Measurements from ENCODE around the gene FBLN7.

The FBLN7 gene

GRCh38 chr2:112156152-112156986 lies 18.2 kb downstream of the FBLN7 start:
- peak; percentile 56 for DNase-seq

DNA sequence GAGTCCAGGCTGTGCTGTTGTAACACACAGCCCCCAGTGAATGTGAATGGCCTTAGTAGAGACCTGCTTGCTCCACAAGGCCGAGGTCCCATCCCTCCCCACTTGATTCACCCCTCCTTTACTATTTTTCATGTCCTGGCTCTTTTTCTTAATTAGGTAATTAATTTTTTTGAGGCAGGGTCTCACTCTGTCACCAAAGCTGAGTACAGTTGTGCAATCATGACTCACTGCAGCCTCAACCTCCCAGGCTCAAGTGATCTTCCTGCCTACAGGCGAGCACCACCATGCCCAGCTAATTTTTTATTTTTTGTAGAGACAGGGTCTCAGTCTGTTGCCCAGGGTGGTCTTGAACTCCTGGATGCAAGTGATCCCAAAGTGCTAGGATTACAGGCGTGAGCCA lies 19.3 kb downstream of the FBLN7 start:
- no peak for DNase-seq

GRCh38 chr2:112159454-112159921 lies 21.3 kb downstream of the FBLN7 start:
- DNase-seq = no peak

DNA sequence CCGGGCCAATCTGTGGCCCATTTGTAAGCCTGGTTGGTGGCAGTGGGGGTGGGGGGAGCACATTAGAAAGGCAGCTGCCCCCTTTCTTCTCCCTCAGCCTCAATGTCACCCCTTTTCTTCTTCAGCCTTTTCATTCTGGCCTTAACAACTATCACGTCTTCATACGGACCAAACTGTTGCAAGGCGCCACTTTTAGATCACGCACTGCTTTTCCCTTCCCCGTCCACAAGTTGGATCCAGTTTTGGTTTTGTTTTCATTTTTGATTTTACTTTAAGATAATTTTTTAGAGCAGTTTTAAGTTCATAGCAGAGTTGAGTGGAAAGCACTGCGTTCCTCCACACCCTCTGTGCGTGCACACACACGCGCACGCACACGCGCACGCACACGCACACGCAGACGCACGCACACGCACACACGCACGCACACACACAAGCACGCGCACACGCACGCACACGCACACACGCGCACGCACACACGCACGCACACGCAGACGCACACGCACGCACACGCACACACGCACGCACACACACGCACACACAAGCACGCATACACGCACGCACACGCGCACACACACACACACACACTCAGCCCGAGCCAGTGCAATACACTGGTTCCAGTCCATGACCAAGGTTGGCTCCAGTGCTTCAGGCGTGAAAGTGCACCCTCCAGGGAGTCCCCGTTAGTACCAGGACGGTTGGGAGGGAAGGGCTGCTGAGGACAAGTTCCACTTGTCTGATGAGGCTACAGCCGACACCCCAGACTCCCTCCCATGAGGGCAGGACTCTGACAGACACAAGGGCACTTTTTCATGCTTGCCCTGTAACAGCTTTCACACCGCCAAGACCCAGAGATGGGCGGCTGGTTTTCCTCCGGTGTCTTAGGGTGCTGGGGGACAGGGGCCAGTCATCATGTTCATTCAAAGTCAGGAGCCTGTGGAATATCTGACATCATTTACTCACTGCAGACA lies 22.4 kb downstream of the FBLN7 start:
- DNase-seq = no peak

GRCh38 chr2:112161431-112162145 lies 23.4 kb downstream of the FBLN7 start:
- DNase-seq = no peak

- DNase-seq = no peak
Observed at GRCh38 chr2:112162341-112162740, 24.2 kb downstream of the FBLN7 start.

DNA sequence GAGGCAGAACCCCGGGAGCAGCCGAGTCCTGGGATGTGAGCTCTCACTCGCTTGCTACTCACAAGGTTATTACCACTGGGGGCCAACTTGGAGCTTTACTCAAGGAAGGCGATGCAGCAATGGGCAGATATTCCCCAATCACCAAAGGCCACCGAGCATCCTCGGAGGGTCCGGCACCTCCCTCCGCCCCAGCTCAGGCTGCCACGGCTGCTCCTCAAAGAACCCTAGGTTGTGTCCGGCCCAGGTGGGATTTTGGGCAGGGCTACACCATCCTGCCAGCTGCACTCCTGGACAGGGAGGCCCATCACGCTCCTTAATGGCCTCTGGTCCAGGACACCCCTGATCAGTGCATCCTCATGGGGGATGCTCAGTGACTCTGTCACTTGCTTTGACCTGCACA lies 24.8 kb downstream of the FBLN7 start:
- DNase-seq = no peak

- no peak for DNase-seq
Observed at GRCh38 chr2:112163541-112163981, 25.4 kb downstream of the FBLN7 start.

DNA sequence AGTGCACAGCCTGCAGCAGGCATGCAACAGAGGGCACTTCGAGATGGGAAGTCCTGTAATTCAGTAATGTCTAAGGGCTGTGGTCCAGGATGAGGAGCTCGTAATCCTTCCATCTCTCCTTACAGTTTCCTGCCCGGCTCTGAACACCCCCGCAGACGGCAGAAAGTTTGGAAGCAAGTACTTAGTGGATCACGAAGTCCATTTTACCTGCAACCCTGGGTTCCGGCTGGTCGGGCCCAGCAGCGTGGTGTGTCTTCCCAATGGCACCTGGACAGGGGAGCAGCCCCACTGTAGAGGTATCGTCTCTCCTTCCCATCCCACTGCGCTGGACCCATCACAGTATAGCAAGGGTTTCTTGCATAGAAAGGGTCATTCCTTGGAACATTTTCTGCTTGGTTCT lies 26.7 kb downstream of the FBLN7 start:
- DNase-seq = no peak

DNA sequence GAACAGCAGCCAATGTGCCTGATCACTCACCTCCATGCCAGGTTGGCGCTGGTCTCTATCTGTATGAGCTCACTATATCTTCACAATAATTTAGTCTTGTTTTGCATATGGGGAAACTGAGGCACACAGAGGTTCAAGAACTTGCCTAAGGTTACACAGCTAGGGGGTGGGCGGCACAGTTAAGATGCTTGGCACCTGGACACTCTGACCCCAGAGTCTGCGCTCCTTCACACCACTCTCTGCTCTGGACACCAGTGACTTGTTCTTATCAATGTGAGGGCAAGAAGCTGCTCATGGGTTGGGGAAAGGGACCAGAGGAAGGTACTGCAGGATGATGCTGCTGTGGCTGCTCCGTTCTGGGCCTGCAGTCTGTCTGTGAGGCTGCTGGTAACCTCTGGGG lies 27.1 kb downstream of the FBLN7 start:
- DNase-seq = no peak

- DNase-seq = no peak
Observed at GRCh38 chr2:112166806-112167499, 28.8 kb downstream of the FBLN7 start.

- no peak for DNase-seq
Observed at GRCh38 chr2:112168422-112169124, 30.4 kb downstream of the FBLN7 start.

GRCh38 chr2:112170495-112170894 lies 32.3 kb downstream of the FBLN7 start:
- no peak for DNase-seq

DNA sequence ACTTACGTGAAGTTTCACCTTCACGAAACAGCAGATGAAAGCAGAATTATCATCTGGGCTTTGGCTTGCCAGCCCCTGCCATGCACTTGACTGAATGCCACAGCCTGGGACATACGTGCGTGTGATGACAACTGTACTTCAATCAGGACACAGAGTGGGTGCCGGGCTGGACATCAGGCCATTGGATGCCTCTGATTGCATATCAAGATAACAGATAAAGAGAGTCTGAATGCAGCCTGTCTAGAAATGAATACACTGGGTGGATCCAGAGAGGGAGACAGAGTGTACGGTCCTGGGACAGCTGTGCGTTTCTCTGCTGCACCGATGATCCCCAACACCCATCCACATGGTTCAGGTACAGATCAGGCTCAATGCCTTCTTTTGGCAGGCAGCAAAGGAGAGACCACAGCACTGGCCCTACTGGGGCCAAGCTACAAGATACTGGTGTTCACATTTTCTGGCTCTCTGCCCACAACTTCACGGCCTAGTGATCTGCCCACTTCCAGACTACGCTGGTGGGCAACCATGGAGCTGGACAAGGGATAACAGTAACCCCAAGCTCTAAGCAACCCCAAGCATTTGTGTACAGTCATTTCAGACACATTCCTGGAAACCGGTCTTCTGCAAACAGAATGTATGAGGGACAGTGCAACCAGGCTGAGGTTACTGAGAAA lies 35.6 kb downstream of the FBLN7 start:
- no peak for DNase-seq

DNA sequence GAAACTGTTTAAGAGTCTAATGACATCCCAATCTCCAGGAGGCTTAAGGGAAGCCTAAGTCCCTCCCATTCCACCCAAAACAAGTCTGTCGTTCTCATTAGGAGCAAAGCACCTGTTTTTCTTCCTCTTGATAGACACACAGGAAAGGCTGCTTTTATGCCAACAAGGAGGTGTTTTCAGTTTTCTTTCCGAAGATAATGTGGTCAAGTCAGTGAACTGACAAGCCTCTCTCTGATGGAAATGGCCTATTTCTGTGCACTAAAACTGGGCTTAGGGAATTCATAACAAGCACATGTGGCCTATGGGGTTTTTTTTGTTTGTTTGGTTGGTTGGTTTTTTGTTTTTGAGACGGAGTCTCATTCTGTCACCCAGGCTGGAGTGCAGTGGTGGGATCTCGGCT lies 36.2 kb downstream of the FBLN7 start:
- DNase-seq = no peak

- no peak for DNase-seq
Observed at GRCh38 chr2:112175333-112175732, 37.1 kb downstream of the FBLN7 start.

- DNase-seq = no peak
Observed at GRCh38 chr2:112175958-112176573, 37.9 kb downstream of the FBLN7 start.

- peak; percentile 57 for DNase-seq
Observed at GRCh38 chr2:112181571-112182290, 43.5 kb downstream of the FBLN7 start.

- DNase-seq = no peak
Observed at GRCh38 chr2:112182581-112183034, 44.4 kb downstream of the FBLN7 start.
